Liver (tissue), 9 donors: ENCODE measurements around the gene SERPINE2. TPM values are rescaled to one million over a fixed set of nuclear protein-coding genes. Genes with fewer than 3 reads are reported as not detected.

ENCODE experiments used
- DNase-seq: peaks from one replicate; pipeline ENCODE4 v3.0.0-alpha.2; 2017; ENCODE audit warnings: low spot score
- H3K27ac ChIP-seq, 2 donors: one replicate each; pipeline ENCODE4 v1.7.0; 2013; ENCODE audit warnings: inconsistent platforms in 2 of 2, low read length in 2 of 2, control low read depth in 1 of 2, low read depth in 1 of 2, mild to moderate bottlenecking in 1 of 2
- H3K27me3 ChIP-seq, 4 donors: one replicate each; pipeline versions ENCODE4 v1.6.1 to v1.7.0; 2013; ENCODE audit warnings: low read length in 3 of 4, inconsistent platforms in 1 of 4, mild to moderate bottlenecking in 1 of 4, moderate library complexity in 1 of 4; ENCODE audit not compliant: control insufficient read depth in 4 of 4, insufficient read depth in 4 of 4
- H3K36me3 ChIP-seq, 4 donors: one replicate each; pipeline versions ENCODE4 v1.6.1 to v1.7.0; 2013; ENCODE audit warnings: low read length in 3 of 4, mild to moderate bottlenecking in 3 of 4, low read depth in 1 of 4, moderate library complexity in 1 of 4; ENCODE audit not compliant: control insufficient read depth in 4 of 4, insufficient read depth in 3 of 4
- H3K4me1 ChIP-seq, 4 donors: one replicate each; pipeline versions ENCODE4 v1.6.1 to v1.7.0; 2013; ENCODE audit warnings: low read length in 3 of 4, mild to moderate bottlenecking in 3 of 4, moderate library complexity in 1 of 4; ENCODE audit not compliant: control insufficient read depth in 4 of 4, insufficient read depth in 4 of 4
- H3K4me3 ChIP-seq, 3 donors: one replicate each; pipeline versions ENCODE4 v1.6.1 to v1.7.0; 2013; ENCODE audit warnings: low read length in 3 of 3, control low read depth in 1 of 3, low read depth in 1 of 3, mild to moderate bottlenecking in 1 of 3
- H3K9ac ChIP-seq, 2 donors: one replicate each; pipeline ENCODE4 v1.7.0; 2013; ENCODE audit warnings: low read length in 2 of 2, mild to moderate bottlenecking in 2 of 2, moderate library complexity in 2 of 2, control low read depth in 1 of 2, low read depth in 1 of 2
- H3K9me3 ChIP-seq, 4 donors: one replicate each; pipeline versions ENCODE4 v1.6.1 to v1.7.0; 2013; ENCODE audit warnings: low read length in 3 of 4; ENCODE audit not compliant: control insufficient read depth in 4 of 4
- EGR1 ChIP-seq, 2 donors: IDR thresholded peaks; 2 replicates each; pipeline ENCODE4 v1.6.1; 2016 to 2018; ENCODE audit warnings: antibody characterized with exemption in 2 of 2, low read depth in 2 of 2
- FOXA1 ChIP-seq: IDR thresholded peaks from 2 replicates; pipeline ENCODE4 v1.6.1; 2016; ENCODE audit warnings: antibody characterized with exemption
- FOXA2 ChIP-seq: IDR thresholded peaks from 2 replicates; pipeline ENCODE4 v1.6.1; 2016; ENCODE audit warnings: antibody characterized with exemption
- JUND ChIP-seq, 2 donors: IDR thresholded peaks; 2 replicates each; pipeline ENCODE4 v1.6.1; 2016; ENCODE audit warnings: antibody characterized with exemption in 2 of 2
- NR2F2 ChIP-seq: IDR thresholded peaks from 2 replicates; pipeline ENCODE4 v1.6.1; 2016; ENCODE audit warnings: antibody characterized with exemption
- RAD21 ChIP-seq, 2 donors: IDR thresholded peaks; 2 replicates each; pipeline ENCODE4 v1.6.1; 2016; ENCODE audit warnings: antibody characterized with exemption in 2 of 2, mild to moderate bottlenecking in 2 of 2
- RXRA ChIP-seq, 2 donors: IDR thresholded peaks; 2 replicates each; pipeline ENCODE4 v1.6.1; 2017 to 2018; ENCODE audit warnings: antibody characterized with exemption in 2 of 2, mild to moderate bottlenecking in 1 of 2
- SP1 ChIP-seq: IDR thresholded peaks from 2 replicates; pipeline ENCODE4 v1.6.1; 2018; ENCODE audit warnings: antibody characterized with exemption, mild to moderate bottlenecking
- TAF1 ChIP-seq: conservative IDR thresholded peaks from 2 replicates; pipeline ENCODE4 v1.6.1; 2016; ENCODE audit warnings: antibody characterized with exemption, mild to moderate bottlenecking
- YY1 ChIP-seq: IDR thresholded peaks from 2 replicates; pipeline ENCODE4 v1.6.1; 2016; ENCODE audit warnings: antibody characterized with exemption, mild to moderate bottlenecking
- WGBS: extraction: QIAGEN DNeasy Blood & Tissue Kit; methylation state at CpG from one replicate; pipeline ENCODE4 v1.1.7; 2013; 5-methylcytosine and 5-hydroxymethylcytosine counted together
- polyA plus RNA-seq, 2 donors: library from polyadenylated mRNA; stranded (reverse) in 1 of 2; unstranded in 1 of 2; fragments of 200-250 nt in 1 of 2; fragments of >200 nt in 1 of 2; fragmentation: Nextera tagmentation in 1 of 2; extraction: Ambion mirVana in 1 of 2; gene quantifications; one replicate each; pipeline versions ENCODE4 v1.2.1 to v1.2.3, GENCODE V29; 2013 to 2015
- total RNA-seq, 2 donors: library from RNA; depleted of rRNA; stranded (reverse); fragments of >200 nt; gene quantifications; one replicate each; pipeline ENCODE4 v1.2.3, GENCODE V29; 2014
- TF ChIP-seq, protein P1 (sequence below): IDR thresholded peaks from 2 replicates; pipeline ENCODE4 v1.6.1; 2016; ENCODE audit warnings: antibody characterized with exemption
- TF ChIP-seq, protein P2 (sequence below): IDR thresholded peaks from 2 replicates; pipeline ENCODE4 v1.6.1; 2016; ENCODE audit warnings: antibody characterized with exemption, mild to moderate bottlenecking
- TF ChIP-seq, protein P3 (sequence below): IDR thresholded peaks from 2 replicates; pipeline ENCODE4 v1.6.1; 2016; ENCODE audit warnings: antibody characterized with exemption
- TF ChIP-seq, protein P4 (sequence below): IDR thresholded peaks from 2 replicates; pipeline ENCODE4 v1.6.1; 2016; ENCODE audit warnings: antibody characterized with exemption
- TF ChIP-seq, protein P5 (sequence below): fragments of 150-350 bp; IDR thresholded peaks from 2 replicates; pipeline ENCODE4 v1.5.1; 2017; ENCODE audit warnings: improper control_type of control experiment, low read depth, low read length; ENCODE audit not compliant: missing input control
- donor health status: healthy.
- donor health status: healthy.
- donor health status: healthy.
- donor health status: healthy.
- donor health status: healthy.

SERPINE2 gene
- total and polyA plus RNA-seq, 4 donors, result 0.92 to 4.8 (median 2.3) TPM

DNA sequence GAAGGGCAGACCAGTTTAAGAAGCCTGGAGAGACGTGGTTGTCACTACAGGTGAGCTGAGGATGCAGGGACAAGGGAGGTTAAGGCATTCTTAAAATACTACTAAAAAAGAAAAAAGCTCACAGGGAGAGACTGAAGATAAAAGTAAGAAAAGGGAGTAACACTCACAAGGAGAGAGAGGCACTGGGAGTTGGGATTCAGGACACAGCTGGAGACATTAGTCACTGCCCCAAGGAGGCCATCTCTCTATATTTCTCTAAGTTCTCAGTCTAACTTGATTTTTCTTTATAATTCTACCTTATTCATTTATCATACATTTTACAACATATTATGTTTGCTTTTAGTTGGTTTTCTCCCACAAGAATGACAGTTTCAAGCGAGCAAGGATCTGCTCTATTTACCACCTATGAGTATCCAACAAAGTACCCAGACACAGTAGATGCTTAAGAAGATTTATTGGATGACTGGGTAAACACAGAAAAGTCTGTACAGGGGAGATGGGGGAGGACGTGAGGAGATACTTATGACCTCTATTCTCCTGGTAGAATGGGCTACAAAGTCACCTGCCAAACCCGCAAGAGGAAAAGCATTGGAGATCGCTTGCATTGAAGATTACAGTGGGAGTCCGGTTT lies 2.2 kb downstream of the SERPINE2 start:
- H3K9ac ChIP-seq, result no peak overlapping the region
- DNase-seq, result no peak
- H3K4me1 ChIP-seq, result peaks cover 2 to 18% (median 17%) of the 10 kb centered on the region in 4 donors
- TF ChIP-seq RXRA (IDR thresholded peaks at IDR 0.05), result no peak
- TF ChIP-seq EGR1 (IDR thresholded peaks at IDR 0.05; ENCODE audit: low read depth in 2 of 2), result no peak
- TF ChIP-seq YY1, result no peak
- no peak for TF ChIP-seq RAD21 (IDR thresholded peaks at IDR 0.05)
- H3K4me3 ChIP-seq, result no peak overlapping the region
- WGBS, result 87% methylated on average over 6 of the region's 6 CpGs
- H3K36me3 ChIP-seq, result no peaks in the 10 kb centered on the region
- peaks cover 0 to 18% (median 4%) of the 10 kb centered on the region in 4 donors for H3K27me3 ChIP-seq
- no peak overlapping the region for H3K27ac ChIP-seq
- no peaks in the 10 kb centered on the region for H3K9me3 ChIP-seq

DNA sequence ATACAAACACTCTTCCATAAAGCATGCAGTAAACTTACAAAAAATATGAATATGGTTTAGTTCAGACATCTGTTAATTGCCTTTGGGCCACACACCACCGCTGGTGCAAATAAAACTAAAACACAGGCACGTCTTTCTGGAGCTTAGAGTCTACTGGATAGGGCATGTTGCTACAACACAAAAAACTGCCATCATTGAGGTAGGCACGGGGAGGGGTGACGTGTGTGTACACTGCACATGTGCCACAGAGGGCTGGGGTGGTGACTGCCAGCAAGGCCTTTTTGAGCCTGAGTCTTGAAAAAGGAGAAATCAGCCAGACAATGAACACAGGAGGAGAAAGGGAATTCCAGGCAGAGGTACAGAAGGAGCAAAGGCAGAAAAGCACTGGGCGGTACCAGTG lies 5.1 kb downstream of the SERPINE2 start:
- Histone ChIP-seq H3K4me1 (peaks cover 0 to 12% (median 10%) of the 10 kb centered on the region in 4 donors), H3K27me3 (peaks cover 0 to 18% (median 2%) of the 10 kb centered on the region in 4 donors), H3K36me3 (no peaks in the 10 kb centered on the region), H3K9me3 (peaks cover 0 to 2% (median 0%) of the 10 kb centered on the region in 4 donors), H3K27ac (no peak overlapping the region), H3K4me3 (no peak overlapping the region), H3K9ac (no peak overlapping the region)
- 88% methylated on average over 5 of the region's 5 CpGs for WGBS
- TF ChIP-seq, protein P1, sequence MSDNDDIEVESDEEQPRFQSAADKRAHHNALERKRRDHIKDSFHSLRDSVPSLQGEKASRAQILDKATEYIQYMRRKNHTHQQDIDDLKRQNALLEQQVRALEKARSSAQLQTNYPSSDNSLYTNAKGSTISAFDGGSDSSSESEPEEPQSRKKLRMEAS, result no peak
- TF ChIP-seq NR2F2, result no peak
- DNase-seq, result no peak

DNA sequence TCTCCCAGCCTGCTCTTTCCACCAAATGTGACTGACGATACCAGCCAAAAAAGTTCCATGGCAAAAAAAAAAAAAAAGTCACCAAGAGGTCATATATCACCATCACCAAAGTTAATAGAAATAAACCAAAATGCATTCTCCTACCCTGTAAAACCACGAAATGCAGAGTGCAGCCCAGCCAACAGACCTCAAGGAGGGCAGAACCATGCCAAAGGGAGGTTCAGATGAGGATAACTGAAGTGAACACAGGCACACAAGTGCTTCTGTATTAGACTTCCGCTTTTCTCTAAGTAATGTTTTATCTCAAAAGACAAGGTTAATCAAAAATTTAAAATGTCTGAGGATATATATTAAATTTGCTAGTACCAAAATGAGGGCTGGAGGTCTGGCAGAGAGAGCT lies 5.5 kb downstream of the SERPINE2 start:
- peaks cover 0 to 2% (median 0%) of the 10 kb centered on the region in 4 donors for H3K9me3 ChIP-seq
- no peak overlapping the region for H3K27ac ChIP-seq
- no peak for DNase-seq
- no peak overlapping the region for H3K9ac ChIP-seq
- H3K36me3 ChIP-seq, result no peaks in the 10 kb centered on the region
- WGBS, result 81% methylated on average over 3 of the region's 3 CpGs
- TF ChIP-seq NR2F2 (no peak), SP1 (no peak), TAF1 (no peak)
- no peak overlapping the region for H3K4me3 ChIP-seq
- peaks cover 0 to 8% (median 8%) of the 10 kb centered on the region in 4 donors for H3K4me1 ChIP-seq
- peaks cover 0 to 18% (median 2%) of the 10 kb centered on the region in 4 donors for H3K27me3 ChIP-seq

DNA sequence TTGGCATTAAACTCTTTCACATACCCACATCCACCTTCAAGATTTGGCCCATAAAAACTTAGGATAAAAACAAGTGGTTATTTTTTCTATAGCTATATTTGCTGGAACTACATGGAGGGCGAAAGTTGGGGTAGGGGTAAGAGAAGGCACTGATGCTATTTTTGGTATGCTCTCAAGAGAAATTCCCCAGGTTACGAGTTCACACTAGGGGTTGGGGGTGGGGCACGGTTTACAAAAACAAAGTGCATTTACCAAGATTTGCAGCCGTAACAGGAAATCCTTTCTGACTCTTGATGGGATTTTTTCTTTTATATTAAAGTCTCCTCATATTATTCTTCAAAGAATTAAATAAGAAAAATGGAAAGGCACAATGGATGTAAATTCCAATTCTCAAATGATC lies 6.8 kb downstream of the SERPINE2 start:
- H3K36me3 ChIP-seq, result no peaks in the 10 kb centered on the region
- H3K9me3 ChIP-seq, result peaks cover 0 to 2% (median 0%) of the 10 kb centered on the region in 4 donors
- no peak for DNase-seq
- 59% methylated on average over 4 of the region's 4 CpGs for WGBS
- H3K27ac ChIP-seq, result no peak overlapping the region
- H3K4me1 ChIP-seq, result no peaks in the 10 kb centered on the region
- H3K9ac ChIP-seq, result no peak overlapping the region
- H3K27me3 ChIP-seq, result peaks cover 0 to 15% (median 0%) of the 10 kb centered on the region in 4 donors
- H3K4me3 ChIP-seq, result no peak overlapping the region
- TF ChIP-seq, protein P2, sequence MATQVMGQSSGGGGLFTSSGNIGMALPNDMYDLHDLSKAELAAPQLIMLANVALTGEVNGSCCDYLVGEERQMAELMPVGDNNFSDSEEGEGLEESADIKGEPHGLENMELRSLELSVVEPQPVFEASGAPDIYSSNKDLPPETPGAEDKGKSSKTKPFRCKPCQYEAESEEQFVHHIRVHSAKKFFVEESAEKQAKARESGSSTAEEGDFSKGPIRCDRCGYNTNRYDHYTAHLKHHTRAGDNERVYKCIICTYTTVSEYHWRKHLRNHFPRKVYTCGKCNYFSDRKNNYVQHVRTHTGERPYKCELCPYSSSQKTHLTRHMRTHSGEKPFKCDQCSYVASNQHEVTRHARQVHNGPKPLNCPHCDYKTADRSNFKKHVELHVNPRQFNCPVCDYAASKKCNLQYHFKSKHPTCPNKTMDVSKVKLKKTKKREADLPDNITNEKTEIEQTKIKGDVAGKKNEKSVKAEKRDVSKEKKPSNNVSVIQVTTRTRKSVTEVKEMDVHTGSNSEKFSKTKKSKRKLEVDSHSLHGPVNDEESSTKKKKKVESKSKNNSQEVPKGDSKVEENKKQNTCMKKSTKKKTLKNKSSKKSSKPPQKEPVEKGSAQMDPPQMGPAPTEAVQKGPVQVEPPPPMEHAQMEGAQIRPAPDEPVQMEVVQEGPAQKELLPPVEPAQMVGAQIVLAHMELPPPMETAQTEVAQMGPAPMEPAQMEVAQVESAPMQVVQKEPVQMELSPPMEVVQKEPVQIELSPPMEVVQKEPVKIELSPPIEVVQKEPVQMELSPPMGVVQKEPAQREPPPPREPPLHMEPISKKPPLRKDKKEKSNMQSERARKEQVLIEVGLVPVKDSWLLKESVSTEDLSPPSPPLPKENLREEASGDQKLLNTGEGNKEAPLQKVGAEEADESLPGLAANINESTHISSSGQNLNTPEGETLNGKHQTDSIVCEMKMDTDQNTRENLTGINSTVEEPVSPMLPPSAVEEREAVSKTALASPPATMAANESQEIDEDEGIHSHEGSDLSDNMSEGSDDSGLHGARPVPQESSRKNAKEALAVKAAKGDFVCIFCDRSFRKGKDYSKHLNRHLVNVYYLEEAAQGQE, result no peak
- TF ChIP-seq, protein P3, sequence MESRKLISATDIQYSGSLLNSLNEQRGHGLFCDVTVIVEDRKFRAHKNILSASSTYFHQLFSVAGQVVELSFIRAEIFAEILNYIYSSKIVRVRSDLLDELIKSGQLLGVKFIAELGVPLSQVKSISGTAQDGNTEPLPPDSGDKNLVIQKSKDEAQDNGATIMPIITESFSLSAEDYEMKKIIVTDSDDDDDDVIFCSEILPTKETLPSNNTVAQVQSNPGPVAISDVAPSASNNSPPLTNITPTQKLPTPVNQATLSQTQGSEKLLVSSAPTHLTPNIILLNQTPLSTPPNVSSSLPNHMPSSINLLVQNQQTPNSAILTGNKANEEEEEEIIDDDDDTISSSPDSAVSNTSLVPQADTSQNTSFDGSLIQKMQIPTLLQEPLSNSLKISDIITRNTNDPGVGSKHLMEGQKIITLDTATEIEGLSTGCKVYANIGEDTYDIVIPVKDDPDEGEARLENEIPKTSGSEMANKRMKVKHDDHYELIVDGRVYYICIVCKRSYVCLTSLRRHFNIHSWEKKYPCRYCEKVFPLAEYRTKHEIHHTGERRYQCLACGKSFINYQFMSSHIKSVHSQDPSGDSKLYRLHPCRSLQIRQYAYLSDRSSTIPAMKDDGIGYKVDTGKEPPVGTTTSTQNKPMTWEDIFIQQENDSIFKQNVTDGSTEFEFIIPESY, result no peak
- TF ChIP-seq FOXA1, result no peak
- no peak for TF ChIP-seq FOXA2
- TF ChIP-seq, protein P4, sequence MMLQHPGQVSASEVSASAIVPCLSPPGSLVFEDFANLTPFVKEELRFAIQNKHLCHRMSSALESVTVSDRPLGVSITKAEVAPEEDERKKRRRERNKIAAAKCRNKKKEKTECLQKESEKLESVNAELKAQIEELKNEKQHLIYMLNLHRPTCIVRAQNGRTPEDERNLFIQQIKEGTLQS, result no peak
- TF ChIP-seq JUND (IDR thresholded peaks at IDR 0.05), result no peak
- no peak for TF ChIP-seq RAD21 (IDR thresholded peaks at IDR 0.05)
- TF ChIP-seq, protein P5, sequence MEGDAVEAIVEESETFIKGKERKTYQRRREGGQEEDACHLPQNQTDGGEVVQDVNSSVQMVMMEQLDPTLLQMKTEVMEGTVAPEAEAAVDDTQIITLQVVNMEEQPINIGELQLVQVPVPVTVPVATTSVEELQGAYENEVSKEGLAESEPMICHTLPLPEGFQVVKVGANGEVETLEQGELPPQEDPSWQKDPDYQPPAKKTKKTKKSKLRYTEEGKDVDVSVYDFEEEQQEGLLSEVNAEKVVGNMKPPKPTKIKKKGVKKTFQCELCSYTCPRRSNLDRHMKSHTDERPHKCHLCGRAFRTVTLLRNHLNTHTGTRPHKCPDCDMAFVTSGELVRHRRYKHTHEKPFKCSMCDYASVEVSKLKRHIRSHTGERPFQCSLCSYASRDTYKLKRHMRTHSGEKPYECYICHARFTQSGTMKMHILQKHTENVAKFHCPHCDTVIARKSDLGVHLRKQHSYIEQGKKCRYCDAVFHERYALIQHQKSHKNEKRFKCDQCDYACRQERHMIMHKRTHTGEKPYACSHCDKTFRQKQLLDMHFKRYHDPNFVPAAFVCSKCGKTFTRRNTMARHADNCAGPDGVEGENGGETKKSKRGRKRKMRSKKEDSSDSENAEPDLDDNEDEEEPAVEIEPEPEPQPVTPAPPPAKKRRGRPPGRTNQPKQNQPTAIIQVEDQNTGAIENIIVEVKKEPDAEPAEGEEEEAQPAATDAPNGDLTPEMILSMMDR, result no peak
- TF ChIP-seq, protein P1, result no peak
- no peak for TF ChIP-seq YY1
- no peak for TF ChIP-seq TAF1
